ENCODE results near the gene ARSB. TPM values are rescaled to one million over a fixed set of nuclear protein-coding genes. Genes with fewer than 3 reads are reported as not detected.

ARSB gene
- total RNA-seq, 1 experiment from 2014 or later, result 21.4 TPM

- intact Hi-C loops (cut with micrococcal nuclease; ENCODE audit: unreplicated experiment), result no loop called here
- Mint-ChIP-seq H3K9me3 (ENCODE audit: low read depth, unreplicated experiment) (peaks cover 2% of the 10 kb centered on the region), H3K36me3 (ENCODE audit: insufficient read depth, unreplicated experiment) (peaks cover 8% of the 10 kb centered on the region), H3K4me1 (ENCODE audit: low read depth, unreplicated experiment) (peaks cover 67% of the 10 kb centered on the region), H3K4me3 (ENCODE audit: low read depth, unreplicated experiment) (no peak overlapping the region), H3K27me3 (ENCODE audit: unreplicated experiment) (no peaks in the 10 kb centered on the region), H3K27ac (ENCODE audit: unreplicated experiment) (no peak overlapping the region)
- TF ChIP-seq CTCF (IDR thresholded peaks at IDR 0.05; ENCODE audit: unreplicated experiment), result no peak
- no TSS peak for BruUV-seq (replicated peaks)
- CTCF ChIA-PET, result no interaction called here
- no peak for DNase-seq
Measured at GRCh38 chr5:78730300-78731094, 254.6 kb downstream of the ARSB start.

GRCh38 chr5:78727786-78728761 lies 257.0 kb downstream of the ARSB start:
- H3K27me3 Mint-ChIP-seq (ENCODE audit: unreplicated experiment), result no peaks in the 10 kb centered on the region
- H3K36me3 Mint-ChIP-seq (ENCODE audit: insufficient read depth, unreplicated experiment), result peaks cover 8% of the 10 kb centered on the region
- CTCF ChIA-PET, result interaction anchor here (0.6 to 0.9 kb wide), 3 partner anchors 12 to 142 kb away, joined by 3 read pairs; no protein-coding TSS in a partner anchor
- intact Hi-C loops (cut with micrococcal nuclease; ENCODE audit: unreplicated experiment), result no loop called here
- peak; percentile 63 for DNase-seq
- peaks cover 2% of the 10 kb centered on the region for H3K9me3 Mint-ChIP-seq (ENCODE audit: low read depth, unreplicated experiment)
- H3K4me1 Mint-ChIP-seq (ENCODE audit: low read depth, unreplicated experiment), result peaks cover 43% of the 10 kb centered on the region
- no peak for TF ChIP-seq CTCF (IDR thresholded peaks at IDR 0.05; ENCODE audit: unreplicated experiment)
- BruUV-seq (replicated peaks), result no TSS peak
- H3K27ac Mint-ChIP-seq (ENCODE audit: unreplicated experiment), result peak overlapping the region; percentile 86
- H3K4me3 Mint-ChIP-seq (ENCODE audit: low read depth, unreplicated experiment), result no peak overlapping the region

Other genes with a start within 250 kb of the ARSB start
- 1.1 and 1.3 TPM in 2 replicates for gene DMGDH, start 84.4 kb upstream of the ARSB start, total RNA-seq (2022)
- not detected in 2 replicates for gene BHMT2, start 84.5 kb upstream of the ARSB start, total RNA-seq (2022)
- not detected in 2 replicates for gene BHMT, start 126.5 kb upstream of the ARSB start, total RNA-seq (2022)

All from Calu3 (cell line).